HG03432 (cell line): ENCODE data around the gene HECTD1.
"Not testable (repeated sequence)": the region's sequence is repeated elsewhere in the genome, so short reads cannot be mapped to it uniquely, and the experiment has no call there.

Experiments
- ATAC-seq: cut with Tn5 transposase; IDR thresholded peaks from one replicate; pipeline ENCODE4 v1.9.1; 2021; ENCODE audit warnings: mild to moderate bottlenecking, moderate library complexity; ENCODE audit not compliant: unreplicated experiment

HECTD1 gene

GRCh38 chr14:31096255-31096654 is 111.3 kb downstream of the HECTD1 start:
- no peak for ATAC-seq

GRCh38 chr14:31095817-31096216 is 111.8 kb downstream of the HECTD1 start:
- not testable (repeated sequence) for ATAC-seq

GRCh38 chr14:31093884-31094839 is 113.4 kb downstream of the HECTD1 start:
- ATAC-seq: not testable (repeated sequence)

- no peak for ATAC-seq
These were observed 115.4 kb downstream of the HECTD1 start for GRCh38 chr14:31092160-31092708.

GRCh38 chr14:31090883-31091764 is 116.5 kb downstream of the HECTD1 start:
- no peak for ATAC-seq

- not testable (repeated sequence) for ATAC-seq
These were observed 121.1 kb downstream of the HECTD1 start for GRCh38 chr14:31086466-31086865.

- no peak for ATAC-seq
These were observed 122.6 kb downstream of the HECTD1 start for GRCh38 chr14:31085027-31085426.

GRCh38 chr14:31084385-31084784 is 123.2 kb downstream of the HECTD1 start:
- peak; percentile 85 for ATAC-seq

- no peak for ATAC-seq
These were observed 123.8 kb downstream of the HECTD1 start for GRCh38 chr14:31083781-31084180.

GRCh38 chr14:31080484-31080883 is 127.1 kb downstream of the HECTD1 start:
- ATAC-seq: no peak

- ATAC-seq: no peak
These were observed 127.5 kb downstream of the HECTD1 start for GRCh38 chr14:31080056-31080455.

GRCh38 chr14:31078766-31079165 is 128.8 kb downstream of the HECTD1 start:
- no peak for ATAC-seq

- ATAC-seq: no peak
These were observed 132.4 kb downstream of the HECTD1 start for GRCh38 chr14:31075144-31075543.

GRCh38 chr14:31071151-31071550 is 136.4 kb downstream of the HECTD1 start:
- no peak for ATAC-seq

GRCh38 chr14:31070431-31070830 is 137.2 kb downstream of the HECTD1 start:
- ATAC-seq: no peak

- no peak for ATAC-seq
These were observed 138.2 kb downstream of the HECTD1 start for GRCh38 chr14:31069343-31069742.

- ATAC-seq: no peak
These were observed 139.4 kb downstream of the HECTD1 start for GRCh38 chr14:31068235-31068634.

GRCh38 chr14:31062908-31063307 is 144.7 kb downstream of the HECTD1 start:
- not testable (repeated sequence) for ATAC-seq

- no peak for ATAC-seq
These were observed 147.2 kb downstream of the HECTD1 start for GRCh38 chr14:31060253-31060875.

GRCh38 chr14:31059152-31059924 is 148.3 kb downstream of the HECTD1 start:
- no peak for ATAC-seq
